Astrocyte of the cerebellum (primary cell): ENCODE results near the gene EP400.

Experiments used
- DNase-seq: peaks from one replicate; pipeline ENCODE4 v3.0.0-alpha.2; 2011; ENCODE audit warnings: low read depth
- H3K4me3 ChIP-seq: 2 replicates; pipeline ENCODE4 v1.5.1; 2011; ENCODE audit warnings: mild to moderate bottlenecking, low read depth, low read length, moderate library complexity
- in situ Hi-C: cut with HindIII; loops from 2 replicates; pipeline ENCODE4 v1.10.0; 2017; ENCODE audit warnings: low sequenced_read_pairs
- TF ChIP-seq, protein P1 (sequence below): IDR thresholded peaks from 2 replicates; pipeline ENCODE4 v1.5.1; 2012; ENCODE audit warnings: low read length, low read depth, moderate library complexity, mild to moderate bottlenecking; ENCODE audit errors: missing control alignments

EP400 gene

GRCh38 chr12:132052196-132052932, 102.6 kb downstream of the EP400 start:
- in situ Hi-C loops = no loop called here
- DNase-seq = no peak
- TF ChIP-seq, protein P1, sequence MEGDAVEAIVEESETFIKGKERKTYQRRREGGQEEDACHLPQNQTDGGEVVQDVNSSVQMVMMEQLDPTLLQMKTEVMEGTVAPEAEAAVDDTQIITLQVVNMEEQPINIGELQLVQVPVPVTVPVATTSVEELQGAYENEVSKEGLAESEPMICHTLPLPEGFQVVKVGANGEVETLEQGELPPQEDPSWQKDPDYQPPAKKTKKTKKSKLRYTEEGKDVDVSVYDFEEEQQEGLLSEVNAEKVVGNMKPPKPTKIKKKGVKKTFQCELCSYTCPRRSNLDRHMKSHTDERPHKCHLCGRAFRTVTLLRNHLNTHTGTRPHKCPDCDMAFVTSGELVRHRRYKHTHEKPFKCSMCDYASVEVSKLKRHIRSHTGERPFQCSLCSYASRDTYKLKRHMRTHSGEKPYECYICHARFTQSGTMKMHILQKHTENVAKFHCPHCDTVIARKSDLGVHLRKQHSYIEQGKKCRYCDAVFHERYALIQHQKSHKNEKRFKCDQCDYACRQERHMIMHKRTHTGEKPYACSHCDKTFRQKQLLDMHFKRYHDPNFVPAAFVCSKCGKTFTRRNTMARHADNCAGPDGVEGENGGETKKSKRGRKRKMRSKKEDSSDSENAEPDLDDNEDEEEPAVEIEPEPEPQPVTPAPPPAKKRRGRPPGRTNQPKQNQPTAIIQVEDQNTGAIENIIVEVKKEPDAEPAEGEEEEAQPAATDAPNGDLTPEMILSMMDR = no peak
- H3K4me3 ChIP-seq = no peak overlapping the region

DNA sequence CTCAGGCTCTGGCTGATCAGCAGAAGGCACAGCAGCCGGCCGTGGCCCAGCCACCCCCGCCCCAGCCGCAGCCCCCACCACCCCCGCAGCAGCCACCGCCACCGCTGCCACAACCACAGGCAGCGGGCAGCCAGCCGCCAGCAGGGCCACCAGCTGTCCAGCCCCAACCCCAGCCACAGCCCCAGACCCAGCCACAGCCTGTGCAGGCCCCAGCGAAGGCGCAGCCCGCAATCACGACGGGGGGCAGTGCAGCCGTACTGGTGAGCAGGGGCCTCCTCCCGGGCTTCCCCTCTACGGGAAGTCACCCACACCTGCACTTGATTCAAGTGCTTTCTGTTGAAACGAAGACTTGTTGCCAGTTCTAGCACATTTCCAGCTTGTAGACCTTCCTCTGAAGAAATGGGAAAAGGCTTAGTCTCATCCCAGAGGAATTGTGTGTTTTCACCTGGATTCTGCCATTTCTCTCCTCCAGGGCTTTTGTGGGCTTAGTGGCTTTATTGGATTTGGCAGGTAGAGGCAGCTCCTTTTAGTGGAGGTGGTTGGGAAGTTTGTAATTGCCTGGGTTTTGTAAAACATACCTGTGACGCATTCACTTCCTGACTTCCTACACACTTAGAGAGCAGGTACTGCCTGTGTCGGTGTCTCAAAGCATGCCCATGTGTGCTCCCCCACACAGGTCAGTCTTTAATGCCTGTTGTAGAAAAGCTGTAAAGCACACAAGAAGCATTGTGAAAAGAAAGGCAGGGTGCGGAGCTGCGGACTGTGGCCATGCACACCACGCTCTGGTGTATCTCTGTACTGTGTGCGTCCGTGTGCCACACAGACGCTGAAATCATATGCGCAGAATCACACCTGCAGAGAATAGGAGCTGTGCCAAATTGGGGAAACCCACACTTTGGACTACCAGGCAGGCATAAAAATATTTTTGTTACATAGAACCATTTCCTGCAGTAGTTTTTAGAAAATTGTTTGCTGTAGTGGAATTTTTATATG, 103.9 kb downstream of the EP400 start:
- TF ChIP-seq, protein P1 = no peak
- no peak for DNase-seq
- no peak overlapping the region for H3K4me3 ChIP-seq
- in situ Hi-C loops = no loop called here

DNA sequence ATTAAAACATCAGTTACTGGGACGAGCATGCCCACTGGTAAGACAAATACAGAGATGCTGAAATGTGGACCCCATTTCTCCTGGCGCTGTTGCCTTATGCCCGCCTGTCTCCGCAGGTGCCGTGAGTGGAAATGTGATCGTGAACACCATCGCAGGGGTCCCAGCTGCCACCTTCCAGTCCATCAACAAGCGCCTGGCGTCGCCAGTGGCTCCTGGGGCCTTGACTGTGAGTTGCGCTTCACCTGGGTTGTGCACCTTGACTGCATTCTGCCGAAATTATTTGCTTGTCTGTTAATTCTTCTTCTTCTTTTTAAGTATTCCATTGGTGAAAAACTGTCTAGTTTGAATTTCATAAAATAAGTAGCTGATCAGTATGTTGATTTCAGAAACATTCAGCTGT, 105.2 kb downstream of the EP400 start:
- H3K4me3 ChIP-seq = no peak overlapping the region
- TF ChIP-seq, protein P1 = no peak
- DNase-seq = no peak
- in situ Hi-C loops = no loop called here

DNA sequence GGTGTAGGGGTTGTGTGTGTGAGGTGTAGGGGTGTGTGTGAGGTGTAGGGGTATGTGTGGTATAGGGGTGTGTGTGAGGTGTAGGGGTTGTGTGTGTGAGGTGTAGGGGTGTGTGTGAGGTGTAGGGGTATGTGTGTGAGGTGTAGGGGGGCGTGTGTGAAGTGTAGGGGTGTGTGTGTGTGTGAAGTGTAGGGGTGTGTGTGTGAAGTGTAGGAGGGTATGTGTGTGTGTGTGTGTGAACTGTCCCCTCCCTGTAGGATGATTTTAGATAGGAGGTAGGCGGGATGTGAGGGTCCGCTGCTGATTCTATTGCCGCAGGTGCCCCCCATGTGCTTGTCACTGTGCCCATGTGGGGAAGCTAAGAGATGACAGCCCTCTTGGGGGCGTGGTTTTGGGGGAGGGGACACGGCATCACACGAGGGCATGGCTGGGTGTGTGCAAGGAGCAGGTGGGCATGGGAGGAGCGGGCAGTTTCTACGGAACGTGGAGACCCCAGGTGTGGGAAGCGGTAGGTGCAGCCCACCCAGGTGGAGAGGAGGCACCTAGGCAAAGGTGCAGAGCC, 105.9 kb downstream of the EP400 start:
- TF ChIP-seq, protein P1 = no peak
- DNase-seq = no peak
- in situ Hi-C loops = no loop called here
- no peak overlapping the region for H3K4me3 ChIP-seq

- TF ChIP-seq, protein P1 = no peak
- H3K4me3 ChIP-seq = no peak overlapping the region
- no peak for DNase-seq
- in situ Hi-C loops = no loop called here
These were observed 106.6 kb downstream of the EP400 start for GRCh38 chr12:132056320-132056719.

DNA sequence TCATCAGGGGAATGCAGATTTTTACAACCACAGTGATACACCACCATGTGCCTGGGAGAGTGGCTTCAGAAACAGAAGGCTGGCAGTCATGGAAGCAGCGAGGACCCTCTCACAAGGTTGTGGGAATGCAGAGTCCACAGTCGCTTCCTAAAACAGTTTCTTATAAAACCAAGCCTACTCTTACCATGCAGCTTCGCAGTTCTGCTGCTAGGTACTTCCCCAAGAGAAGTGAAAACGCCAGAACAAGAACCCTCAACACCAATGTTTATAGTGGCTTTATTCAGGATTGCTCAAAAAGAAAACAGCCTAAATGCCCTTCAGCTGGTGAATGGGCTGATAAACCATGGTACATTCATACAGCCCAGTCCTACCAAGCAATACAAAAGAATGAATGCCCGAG, 107.2 kb downstream of the EP400 start:
- DNase-seq = no peak
- in situ Hi-C loops = no loop called here
- no peak overlapping the region for H3K4me3 ChIP-seq

More for the DNA sequence above, 107.2 kb downstream of the EP400 start:
- TF ChIP-seq, protein P1 = no peak
